Kasumi-1 (cell line): Measurements from ENCODE around the gene LRRC4C.
"Not testable (repeated sequence)": the region's sequence is repeated elsewhere in the genome, so short reads cannot be mapped to it uniquely, and the experiment has no call there.

Experiments
- DNase-seq, 2 experiments: peaks; one replicate each; lab custom pipeline; 2025; lab: John Stamatoyannopoulos, UW

Gene LRRC4C

DNA sequence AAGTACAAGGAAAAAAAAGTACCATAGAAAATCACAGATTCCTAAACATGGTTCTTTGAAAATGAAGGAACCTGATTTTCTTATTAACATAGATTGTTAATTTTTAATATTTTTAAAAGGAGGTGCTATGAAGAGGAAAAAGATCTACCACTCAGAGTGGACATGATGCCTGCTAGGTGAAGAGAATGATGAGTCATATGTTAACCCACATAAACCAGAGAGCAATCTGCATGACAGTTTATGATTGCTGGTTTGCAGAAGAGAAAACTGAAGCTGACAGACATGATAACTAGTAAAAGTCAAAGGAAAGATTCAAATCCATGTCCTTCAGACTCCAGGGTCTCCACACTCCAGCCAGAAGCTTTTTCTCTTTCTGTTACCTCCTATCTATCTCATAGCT is 1231.7 kb downstream of the LRRC4C start:
- DNase-seq, result no peak

DNA sequence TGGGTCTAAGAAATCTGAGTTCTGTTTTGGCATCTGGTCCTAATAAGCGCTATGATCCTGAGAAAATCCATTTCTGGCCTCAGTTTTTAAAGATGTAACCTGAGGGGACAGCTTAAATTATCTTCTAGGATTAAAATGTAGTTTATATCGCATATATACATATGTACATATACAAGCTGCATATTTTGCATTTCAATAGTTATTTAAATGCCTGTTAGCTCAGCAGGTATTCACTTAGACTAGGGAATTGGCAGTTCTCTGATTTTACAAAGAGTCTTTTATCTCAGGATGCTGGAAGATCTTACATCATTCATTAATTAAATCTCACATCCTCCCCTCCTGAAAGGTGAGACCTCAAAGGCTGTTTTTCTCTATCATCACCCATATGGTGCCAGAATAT is 1232.8 kb downstream of the LRRC4C start:
- DNase-seq, result no peak

GRCh38 chr11:40223596-40224330 is 1235.7 kb downstream of the LRRC4C start:
- no peak for DNase-seq

DNA sequence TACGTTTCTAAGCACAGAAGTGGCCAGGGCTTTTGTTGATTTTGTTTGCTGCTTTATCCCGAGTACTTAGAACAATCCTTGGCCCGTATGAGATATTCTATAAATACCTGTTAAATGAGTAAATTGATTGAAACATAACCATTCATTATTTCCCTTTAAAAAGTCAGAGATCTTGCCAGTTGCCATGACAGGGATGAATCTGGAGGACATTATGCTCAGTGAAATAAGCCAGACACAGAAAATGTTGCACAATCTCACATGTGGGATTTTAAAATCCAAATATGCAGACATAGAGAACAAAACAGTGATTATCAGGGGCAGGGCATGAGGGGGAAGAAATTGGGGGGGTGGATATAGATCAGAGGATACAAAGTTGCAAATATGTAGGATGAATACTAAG is 1240.1 kb downstream of the LRRC4C start:
- DNase-seq, result no peak

- no peak for DNase-seq
Observed at GRCh38 chr11:40215556-40215955, 1243.9 kb downstream of the LRRC4C start.

- no peak for DNase-seq
Observed at GRCh38 chr11:40207416-40207815, 1252.0 kb downstream of the LRRC4C start.

DNA sequence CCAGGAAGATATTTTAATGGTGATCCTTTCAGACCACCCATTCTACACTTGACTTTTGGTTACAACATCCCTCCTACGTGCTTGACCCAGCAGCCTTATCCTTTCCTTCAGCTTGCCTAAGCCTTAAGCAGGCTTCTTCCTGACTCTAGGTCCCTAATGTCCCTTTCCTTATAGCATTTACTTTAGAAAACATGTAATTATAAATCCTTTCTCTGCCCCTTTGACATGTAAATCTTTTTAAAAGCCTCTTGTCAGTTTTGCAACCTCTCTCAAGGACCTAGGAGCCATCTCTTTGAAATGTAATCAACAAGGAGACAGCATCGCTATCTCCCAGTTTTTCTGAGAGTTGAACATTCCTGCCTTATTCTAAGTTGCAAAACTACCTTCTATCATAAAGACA is 1255.2 kb downstream of the LRRC4C start:
- no peak for DNase-seq

GRCh38 chr11:40203606-40204005 is 1255.8 kb downstream of the LRRC4C start:
- no peak for DNase-seq

DNA sequence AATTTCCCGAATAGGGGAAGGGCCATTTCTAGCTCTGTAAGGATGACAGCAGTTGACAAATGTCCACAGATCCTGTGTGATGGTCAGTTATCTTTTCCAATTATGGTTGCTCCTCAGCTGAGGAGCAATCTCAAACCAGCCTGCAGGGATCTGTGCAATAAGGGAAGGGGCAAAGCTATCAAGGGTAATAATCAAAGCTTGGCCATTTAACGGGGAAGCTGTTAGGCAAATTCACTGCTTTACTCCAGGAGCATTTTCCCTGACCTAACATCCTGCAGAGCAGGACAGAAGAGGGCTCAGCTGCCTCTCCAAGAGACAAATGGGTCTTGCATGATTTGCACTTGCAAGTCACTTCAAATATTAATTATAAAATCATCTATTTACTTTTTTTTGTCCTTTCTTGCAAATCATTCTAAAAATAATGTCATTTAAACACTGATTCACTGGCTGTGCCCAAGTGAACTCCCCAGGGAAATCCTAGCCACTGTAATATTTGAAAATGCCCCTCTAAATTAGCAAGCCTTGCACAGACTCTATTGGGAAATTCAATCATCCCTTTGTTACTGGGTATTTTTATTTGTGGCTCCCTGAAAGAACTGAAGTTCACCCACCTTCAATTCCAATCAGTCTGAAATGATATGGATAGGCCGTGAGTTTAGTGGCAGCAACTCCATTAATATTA is 1256.7 kb downstream of the LRRC4C start:
- DNase-seq, result no peak

GRCh38 chr11:40192590-40192989 is 1266.9 kb downstream of the LRRC4C start:
- not testable (repeated sequence) for DNase-seq

DNA sequence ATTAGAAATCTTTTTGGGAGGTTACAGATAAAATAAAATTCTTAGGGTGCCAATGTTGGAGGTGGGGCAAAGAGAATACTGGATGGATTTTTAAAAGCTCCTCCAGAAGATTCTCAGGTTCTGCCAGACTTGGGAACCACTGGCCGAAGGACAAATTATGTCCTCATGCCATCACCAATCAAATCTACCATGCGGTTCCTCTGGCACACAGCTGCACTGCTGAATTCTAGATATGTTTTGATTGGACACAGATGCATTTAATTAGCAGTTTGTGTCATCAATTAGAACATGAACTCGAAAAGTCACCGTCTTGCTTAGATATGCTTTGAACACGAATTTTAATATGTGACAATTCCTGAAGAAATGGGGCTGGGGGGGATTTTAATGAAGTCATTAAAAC is 1269.2 kb downstream of the LRRC4C start:
- no peak for DNase-seq

DNA sequence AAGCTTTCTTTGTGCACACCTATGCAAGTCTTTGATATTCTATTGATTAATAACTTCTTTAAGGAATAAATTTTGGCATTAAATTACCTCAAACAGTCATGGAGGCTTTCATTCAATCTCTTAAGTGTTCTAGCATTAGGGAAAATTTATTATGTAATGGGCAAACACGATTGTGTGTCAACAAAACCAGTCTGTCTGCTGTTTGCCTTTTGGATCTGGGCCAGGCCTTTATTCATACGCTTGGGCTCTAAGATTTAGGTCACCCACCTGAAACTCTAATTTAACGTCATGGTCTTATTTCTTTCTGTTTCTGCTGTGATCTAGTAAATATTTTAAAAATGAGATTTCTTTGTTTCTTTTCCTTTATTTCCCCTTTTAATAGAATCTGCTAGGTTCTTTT is 1270.6 kb downstream of the LRRC4C start:
- DNase-seq, result no peak

- no peak for DNase-seq
Observed at GRCh38 chr11:40187295-40187694, 1272.2 kb downstream of the LRRC4C start.

DNA sequence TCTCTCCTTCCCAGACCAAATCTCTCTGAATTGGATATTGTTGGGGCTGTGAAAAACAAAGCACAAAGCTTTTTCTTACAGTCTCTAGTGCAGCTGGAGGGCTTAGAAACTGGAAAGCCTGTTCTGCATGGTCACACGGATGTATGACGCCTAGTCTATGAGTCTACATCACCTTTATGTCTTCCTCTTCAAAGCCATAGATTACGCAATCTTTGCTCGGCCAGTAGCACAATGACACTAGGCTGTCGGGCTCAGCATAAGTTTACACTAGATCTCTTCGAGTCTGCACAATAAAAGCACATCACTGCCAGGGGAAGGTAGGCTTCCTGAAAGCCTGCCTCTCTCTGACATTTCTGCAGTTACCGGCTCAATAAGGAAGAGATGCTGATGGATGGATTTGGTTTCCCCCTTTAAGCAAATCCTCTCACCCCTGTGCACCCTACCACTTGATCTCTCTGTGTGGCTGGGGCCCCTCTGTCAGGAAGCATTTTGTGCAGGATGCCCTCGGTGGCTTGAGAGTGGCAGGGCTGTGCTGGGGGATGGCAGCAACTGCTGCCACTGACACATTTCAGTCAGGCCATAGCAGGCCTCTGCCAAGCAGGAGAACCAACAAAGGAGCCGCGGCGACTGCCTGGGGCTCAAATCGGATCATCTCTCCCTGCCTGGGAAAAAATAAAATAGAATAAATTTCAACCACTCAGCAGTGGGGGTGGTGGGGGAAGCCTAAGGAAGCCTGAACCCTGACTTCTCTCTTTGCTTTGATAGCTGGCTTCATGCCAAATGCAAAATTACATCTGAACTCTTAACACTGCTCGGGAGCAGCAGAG is 1272.8 kb downstream of the LRRC4C start:
- DNase-seq, result no peak

DNA sequence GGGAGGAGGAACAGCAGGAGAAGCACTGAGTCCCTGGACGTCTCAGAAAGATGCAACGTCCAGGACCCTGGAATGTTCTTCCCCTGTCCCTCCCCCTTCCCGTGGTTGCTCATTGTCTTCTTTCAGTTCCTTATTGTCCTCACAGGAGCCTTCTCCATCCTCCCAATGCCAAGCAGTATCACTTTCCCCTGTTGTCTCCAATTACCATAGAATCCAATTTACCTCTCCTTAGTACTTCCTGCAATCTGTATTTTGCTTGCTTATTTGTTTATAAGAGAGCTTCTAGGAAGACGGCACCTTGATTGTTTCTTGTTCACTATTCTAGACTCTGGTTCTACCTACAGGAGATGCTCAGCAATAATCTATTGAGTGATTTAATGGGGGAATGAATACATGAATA is 1273.7 kb downstream of the LRRC4C start:
- DNase-seq, result no peak

GRCh38 chr11:40183073-40184064 is 1276.1 kb downstream of the LRRC4C start:
- DNase-seq, result no peak

- DNase-seq, result no peak
Observed at GRCh38 chr11:40179541-40179940, 1279.9 kb downstream of the LRRC4C start.

- no peak for DNase-seq
Observed at GRCh38 chr11:40178470-40178869, 1281.0 kb downstream of the LRRC4C start.

- DNase-seq, result no peak
Observed at GRCh38 chr11:40175980-40176379, 1283.5 kb downstream of the LRRC4C start.

- DNase-seq, result no peak
Observed at GRCh38 chr11:40170078-40170477, 1289.4 kb downstream of the LRRC4C start.

DNA sequence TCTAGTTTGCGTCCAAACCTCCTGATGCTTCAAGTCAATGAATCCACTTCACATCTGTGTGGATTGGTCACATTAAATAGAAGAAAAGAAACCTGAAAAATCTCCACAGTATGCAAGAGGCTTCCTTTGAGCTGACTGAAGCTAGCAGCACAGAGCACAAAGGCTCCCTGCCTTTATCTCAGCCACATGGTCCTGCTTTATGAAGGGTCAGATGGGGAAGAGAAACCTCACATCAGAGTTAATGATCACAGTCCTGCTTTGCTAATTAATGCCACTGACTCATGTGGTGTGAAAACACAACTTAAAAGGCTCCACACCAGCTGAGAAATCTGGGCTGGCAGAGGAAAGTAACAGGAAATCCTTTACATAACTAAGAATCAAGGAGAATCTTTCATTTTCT is 1291.0 kb downstream of the LRRC4C start:
- no peak for DNase-seq

DNA sequence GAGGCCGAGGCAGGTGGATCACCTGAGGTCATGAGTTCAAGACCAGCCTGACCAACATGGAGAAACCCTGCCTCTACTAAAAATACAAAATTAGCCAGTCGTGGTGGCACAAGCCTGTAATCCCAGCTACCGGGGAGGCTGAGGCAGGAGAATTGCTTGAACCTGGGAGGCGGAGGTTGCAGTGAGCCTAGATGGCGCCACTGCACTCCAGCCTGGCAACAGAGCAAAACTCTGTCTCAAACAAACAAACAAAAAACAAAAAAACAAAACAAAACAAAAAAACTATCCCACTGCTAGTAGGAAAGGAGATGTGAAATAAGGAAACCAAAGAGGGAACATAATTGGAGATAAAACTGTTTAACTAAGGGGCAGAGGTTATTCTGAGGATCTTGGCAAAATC is 1291.6 kb downstream of the LRRC4C start:
- DNase-seq, result not testable (repeated sequence)
